CD4-positive, CD25-positive, alpha-beta regulatory T cell (primary cell): Measurements from ENCODE around the gene MRPS10. TPM values are rescaled to one million over a fixed set of nuclear protein-coding genes. Genes with fewer than 3 reads are reported as not detected.

Experiments
- ATAC-seq, 2 donors: fragments of 150-1000 bp; cut with Tn5 transposase; one replicate each; pipeline ENCODE4 v1.10.0; 2021; ENCODE audit warnings: low read depth in 2 of 2, moderate number of reproducible peaks in 2 of 2, moderate library complexity in 1 of 2
- DNase-seq, 3 donors: peaks; one replicate each; pipeline versions ENCODE4 v3.0.0 to v3.0.0-alpha.2; 2012 to 2022; ENCODE audit warnings: mixed read lengths in 1 of 3
- H3K27ac ChIP-seq: one replicate; pipeline ENCODE4 v1.7.0; 2013; ENCODE audit warnings: mild to moderate bottlenecking, low read length; ENCODE audit not compliant: insufficient read depth, poor library complexity, severe bottlenecking
- H3K27me3 ChIP-seq: one replicate; pipeline ENCODE4 v1.7.0; 2013; ENCODE audit warnings: low read length; ENCODE audit not compliant: control insufficient read depth, insufficient read depth
- H3K36me3 ChIP-seq: one replicate; pipeline ENCODE4 v1.7.0; 2013; ENCODE audit warnings: mild to moderate bottlenecking, low read length, moderate library complexity; ENCODE audit not compliant: control insufficient read depth, insufficient read depth
- H3K4me1 ChIP-seq: 2 replicates; pipeline ENCODE4 v1.7.0; 2013; ENCODE audit warnings: mild to moderate bottlenecking, low read length; ENCODE audit not compliant: insufficient read depth, control insufficient read depth, poor library complexity, severe bottlenecking
- H3K4me3 ChIP-seq: one replicate; pipeline ENCODE4 v1.7.0; 2013; ENCODE audit warnings: low read depth, mild to moderate bottlenecking, low read length, moderate library complexity
- H3K9me3 ChIP-seq, 2 experiments: 1 replicate in 1 of 2; 2 replicates in 1 of 2; pipeline ENCODE4 v1.7.0; 2013; ENCODE audit warnings: low read length in 2 of 2, mild to moderate bottlenecking in 1 of 2, moderate library complexity in 1 of 2; ENCODE audit not compliant: control insufficient read depth in 2 of 2
- H3K27ac Mint-ChIP-seq, 3 donors: one replicate each; pipeline ENCODE4 v1.8.0; 2020 to 2022; ENCODE audit warnings: mild to moderate bottlenecking in 3 of 3, mixed read lengths in 3 of 3, moderate library complexity in 2 of 3
- H3K27me3 Mint-ChIP-seq: one replicate; pipeline ENCODE4 v1.8.0; 2022; ENCODE audit warnings: mild to moderate bottlenecking, mixed read lengths
- H3K36me3 Mint-ChIP-seq: one replicate; pipeline ENCODE4 v1.8.0; 2020; ENCODE audit warnings: mixed read lengths
- H3K4me1 Mint-ChIP-seq, 4 donors: one replicate each; pipeline ENCODE4 v1.8.0; 2020 to 2022; ENCODE audit warnings: mixed read lengths in 4 of 4, mild to moderate bottlenecking in 1 of 4
- H3K4me3 Mint-ChIP-seq, 4 donors: one replicate each; pipeline ENCODE4 v1.8.0; 2020 to 2022; ENCODE audit warnings: mild to moderate bottlenecking in 4 of 4, mixed read lengths in 4 of 4, moderate library complexity in 3 of 4
- H3K9me3 Mint-ChIP-seq, 7 donors: one replicate each; pipeline ENCODE4 v1.8.0; 2020 to 2022; ENCODE audit warnings: mixed read lengths in 7 of 7, mild to moderate bottlenecking in 3 of 7, moderate library complexity in 2 of 7
- polyA plus RNA-seq, 4 donors: library from polyadenylated mRNA; unstranded; fragments of 300-500 nt; fragmentation: Illumina TruSeq; gene quantifications; one replicate each; pipeline ENCODE4 v1.2.3, GENCODE V29; 2021
- total RNA-seq: library from RNA; stranded (reverse); gene quantifications from one replicate; pipeline ENCODE4 v1.2.3, GENCODE V29; 2022

The MRPS10 gene
- total and polyA plus RNA-seq, 5 donors from 2014 or later, result 16.2 to 53.9 (median 45.9) TPM

DNA sequence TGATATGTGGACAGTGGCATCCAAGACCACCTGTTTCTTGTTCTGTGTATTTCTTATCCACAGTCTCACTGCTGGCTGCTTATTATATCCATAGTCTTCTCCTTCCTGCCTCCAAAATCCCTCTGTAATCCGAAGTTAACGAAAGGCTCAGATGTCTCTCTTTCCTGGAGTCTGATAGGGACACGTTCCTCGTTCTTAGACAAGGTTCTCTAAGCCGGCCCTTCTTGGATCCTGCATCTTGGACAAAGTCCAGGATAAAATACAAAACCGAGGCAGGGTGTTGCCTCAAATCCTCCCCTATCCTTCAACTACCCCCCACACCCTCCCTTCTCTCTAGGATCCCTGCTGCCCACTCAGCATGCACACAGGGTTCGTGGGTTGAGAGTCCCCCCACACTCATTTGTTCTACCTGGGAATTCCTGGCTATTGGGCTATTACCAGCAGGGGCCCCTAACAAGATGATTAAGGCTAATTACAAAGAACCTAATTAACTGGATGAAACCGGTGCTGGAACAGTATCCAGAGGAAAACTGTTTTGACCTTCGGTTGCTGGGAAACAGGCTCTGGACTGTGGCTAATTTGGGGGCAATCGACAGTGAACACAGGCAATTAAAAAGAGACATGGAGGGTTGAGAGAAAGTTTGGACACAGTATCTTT, 32.7 kb upstream of the MRPS10 start:
- peak overlapping the region in 1 of 3 donors; percentile 60 for H3K27ac Mint-ChIP-seq
- H3K4me1 Mint-ChIP-seq, result no peaks in the 10 kb centered on the region
- Histone ChIP-seq H3K4me1 (no peaks in the 10 kb centered on the region), H3K27ac (no peak overlapping the region), H3K27me3 (no peaks in the 10 kb centered on the region), H3K4me3 (no peak overlapping the region), H3K9me3 (no peaks in the 10 kb centered on the region), H3K36me3 (peaks cover 85% of the 10 kb centered on the region)
- H3K36me3 Mint-ChIP-seq, result peaks cover 68% of the 10 kb centered on the region
- DNase-seq (no peak), ATAC-seq (no peak)
- no peak overlapping the region for H3K4me3 Mint-ChIP-seq
- no peaks in the 10 kb centered on the region for H3K9me3 Mint-ChIP-seq
- H3K27me3 Mint-ChIP-seq, result no peaks in the 10 kb centered on the region

DNA sequence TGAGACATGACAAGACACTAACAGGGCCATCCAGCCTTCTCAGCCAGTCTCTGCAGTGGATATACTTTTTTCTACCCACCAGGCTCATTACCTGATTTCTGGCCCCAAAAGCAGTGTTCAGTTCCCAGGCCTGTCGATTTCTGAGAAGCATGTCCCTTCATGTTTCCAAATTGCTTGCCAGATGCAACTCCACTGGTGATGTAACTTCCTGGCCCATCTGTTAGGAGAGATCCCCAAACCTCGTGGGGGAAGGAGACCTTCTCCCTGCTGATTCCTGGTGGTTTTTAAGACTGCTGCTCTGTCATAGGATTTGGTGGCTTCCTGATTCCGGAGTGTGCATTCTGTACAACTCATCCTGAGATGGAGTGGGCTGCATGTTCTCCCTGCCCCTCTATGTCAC, 31.6 kb upstream of the MRPS10 start:
- Histone ChIP-seq H3K4me3 (no peak overlapping the region), H3K36me3 (peaks cover 82% of the 10 kb centered on the region), H3K27ac (no peak overlapping the region), H3K4me1 (no peaks in the 10 kb centered on the region), H3K27me3 (no peaks in the 10 kb centered on the region), H3K9me3 (no peaks in the 10 kb centered on the region)
- Mint-ChIP-seq H3K36me3 (peaks cover 66% of the 10 kb centered on the region), H3K4me1 (no peaks in the 10 kb centered on the region), H3K4me3 (no peak overlapping the region), H3K27ac (peak overlapping the region in 1 of 3 donors; percentile 51), H3K27me3 (no peaks in the 10 kb centered on the region), H3K9me3 (no peaks in the 10 kb centered on the region)
- DNase-seq, result no peak
- ATAC-seq, result no peak

DNA sequence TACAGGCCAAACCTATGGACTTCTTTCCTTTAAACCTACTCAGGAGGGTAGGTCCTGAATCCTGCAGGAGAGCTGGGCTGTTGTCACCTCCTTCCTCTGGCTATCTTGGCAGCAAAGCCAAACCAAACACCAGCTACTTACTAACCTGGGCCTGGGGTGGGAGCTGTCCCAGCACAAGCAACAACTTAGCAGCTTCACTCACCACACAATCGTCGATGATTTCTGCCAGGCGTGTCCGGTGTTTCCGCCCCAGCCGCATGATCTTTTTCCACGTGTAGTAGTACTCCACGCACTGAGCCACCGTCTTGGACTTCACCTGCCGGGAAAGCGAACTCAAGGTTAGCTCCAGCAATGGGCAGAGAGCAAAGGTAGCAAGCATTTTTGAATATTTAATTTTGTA, 25.4 kb upstream of the MRPS10 start:
- Histone ChIP-seq H3K36me3 (peaks cover 72% of the 10 kb centered on the region), H3K27ac (no peak overlapping the region), H3K4me3 (no peak overlapping the region), H3K9me3 (no peaks in the 10 kb centered on the region), H3K4me1 (no peaks in the 10 kb centered on the region), H3K27me3 (no peaks in the 10 kb centered on the region)
- H3K27me3 Mint-ChIP-seq, result no peaks in the 10 kb centered on the region
- ATAC-seq, result no peak
- H3K4me3 Mint-ChIP-seq, result no peak overlapping the region
- H3K4me1 Mint-ChIP-seq, result peaks cover 0 to 6% (median 2%) of the 10 kb centered on the region in 4 donors
- DNase-seq, result no peak
- peaks cover 59% of the 10 kb centered on the region for H3K36me3 Mint-ChIP-seq
- H3K27ac Mint-ChIP-seq, result no peak overlapping the region
- no peaks in the 10 kb centered on the region for H3K9me3 Mint-ChIP-seq

DNA sequence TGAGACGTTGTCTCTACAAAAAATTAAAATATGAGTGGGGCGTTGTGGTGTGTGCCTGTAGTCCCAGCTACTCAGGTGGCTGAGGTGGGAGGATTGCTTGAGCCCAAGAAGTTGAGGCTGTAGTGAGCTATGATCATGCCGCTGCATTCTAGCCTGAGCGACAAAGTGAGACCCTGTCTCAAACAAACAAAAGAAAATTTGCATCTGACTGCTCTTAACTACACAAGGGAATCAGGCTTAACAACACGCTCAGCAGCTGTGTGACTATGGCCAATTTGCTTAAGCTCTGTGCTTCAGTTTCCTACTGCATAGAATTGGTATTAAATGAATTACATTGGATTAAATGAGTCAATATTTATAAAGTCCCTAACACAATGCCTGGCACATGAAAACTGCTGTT, 24.3 kb upstream of the MRPS10 start:
- DNase-seq (no peak), ATAC-seq (no peak)
- no peaks in the 10 kb centered on the region for H3K4me1 ChIP-seq
- H3K9me3 Mint-ChIP-seq, result no peaks in the 10 kb centered on the region
- no peak overlapping the region for H3K4me3 Mint-ChIP-seq
- H3K27me3 ChIP-seq, result no peaks in the 10 kb centered on the region
- H3K9me3 ChIP-seq, result no peaks in the 10 kb centered on the region
- H3K27ac ChIP-seq, result no peak overlapping the region
- H3K4me3 ChIP-seq, result no peak overlapping the region
- peaks cover 0 to 6% (median 2%) of the 10 kb centered on the region in 4 donors for H3K4me1 Mint-ChIP-seq
- H3K36me3 Mint-ChIP-seq, result peaks cover 57% of the 10 kb centered on the region
- H3K27ac Mint-ChIP-seq, result peak overlapping the region in 1 of 3 donors; percentile 59
- no peaks in the 10 kb centered on the region for H3K27me3 Mint-ChIP-seq
- H3K36me3 ChIP-seq, result peaks cover 73% of the 10 kb centered on the region

DNA sequence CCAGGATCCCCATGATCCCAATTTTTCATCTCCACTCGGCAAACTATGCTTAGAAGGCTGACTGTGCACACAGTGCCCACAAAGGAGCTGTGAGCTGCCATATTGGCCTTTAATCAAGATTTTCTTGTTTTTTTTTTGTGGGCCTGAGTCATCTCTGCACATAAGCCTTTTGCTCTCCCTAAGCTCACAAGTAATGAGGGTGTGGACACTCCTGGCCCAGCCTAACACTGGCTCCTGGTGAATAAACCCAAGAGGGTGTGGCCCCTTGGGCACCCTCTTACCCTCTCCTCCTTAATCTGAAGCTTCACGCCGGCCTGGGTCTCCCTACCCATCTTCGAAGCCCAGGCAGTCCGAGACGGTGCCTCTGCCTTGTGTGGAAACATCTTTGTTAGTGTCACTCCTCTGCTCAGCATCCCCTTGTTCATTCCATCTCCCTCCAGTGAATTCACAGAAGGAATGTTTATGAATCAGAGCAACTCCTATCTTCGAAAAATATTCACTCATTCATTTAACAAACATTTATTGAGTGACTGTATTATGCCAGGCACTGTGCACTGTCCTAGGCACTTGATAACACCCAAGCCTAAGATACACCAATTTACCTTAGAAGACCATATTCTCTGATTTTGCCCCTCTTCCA, 22.2 kb upstream of the MRPS10 start:
- Mint-ChIP-seq H3K27me3 (no peaks in the 10 kb centered on the region), H3K9me3 (no peaks in the 10 kb centered on the region), H3K4me1 (peaks cover 0 to 6% (median 2%) of the 10 kb centered on the region in 4 donors), H3K36me3 (peaks cover 50% of the 10 kb centered on the region), H3K4me3 (no peak overlapping the region), H3K27ac (peak overlapping the region in 2 of 3 donors; percentile 55 to 66)
- H3K4me1 ChIP-seq, result no peaks in the 10 kb centered on the region
- no peak overlapping the region for H3K4me3 ChIP-seq
- H3K27me3 ChIP-seq, result no peaks in the 10 kb centered on the region
- no peaks in the 10 kb centered on the region for H3K9me3 ChIP-seq
- ATAC-seq, result no peak
- no peak overlapping the region for H3K27ac ChIP-seq
- peaks cover 76% of the 10 kb centered on the region for H3K36me3 ChIP-seq
- DNase-seq, result no peak

DNA sequence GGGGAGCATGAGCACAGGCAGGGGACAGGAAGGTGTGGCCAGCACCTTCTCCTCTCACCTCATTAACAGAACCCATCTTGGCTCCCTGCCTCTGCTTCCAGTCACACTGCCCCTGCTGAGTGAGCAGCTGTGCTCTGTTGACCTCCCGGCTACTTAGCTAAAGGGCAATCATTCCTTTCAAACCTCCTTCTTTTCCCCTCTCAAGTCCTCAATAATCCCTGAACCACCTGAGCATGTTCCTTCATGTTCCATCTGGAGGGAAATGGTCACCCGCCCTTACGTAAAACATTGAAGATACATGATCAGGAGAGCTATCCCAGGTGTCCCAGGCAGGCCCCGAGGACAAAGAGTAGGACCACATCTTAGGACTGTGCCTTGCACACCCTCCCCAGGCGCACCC, 21.7 kb upstream of the MRPS10 start:
- Histone ChIP-seq H3K36me3 (peaks cover 74% of the 10 kb centered on the region), H3K9me3 (no peaks in the 10 kb centered on the region), H3K4me3 (no peak overlapping the region), H3K27ac (no peak overlapping the region), H3K27me3 (no peaks in the 10 kb centered on the region), H3K4me1 (no peaks in the 10 kb centered on the region)
- no peak overlapping the region for H3K4me3 Mint-ChIP-seq
- H3K36me3 Mint-ChIP-seq, result peaks cover 46% of the 10 kb centered on the region
- H3K4me1 Mint-ChIP-seq, result peaks cover 0 to 6% (median 2%) of the 10 kb centered on the region in 4 donors
- no peaks in the 10 kb centered on the region for H3K27me3 Mint-ChIP-seq
- no peak for ATAC-seq
- H3K27ac Mint-ChIP-seq, result peak overlapping the region in 1 of 3 donors; percentile 31
- no peaks in the 10 kb centered on the region for H3K9me3 Mint-ChIP-seq
- no peak for DNase-seq

DNA sequence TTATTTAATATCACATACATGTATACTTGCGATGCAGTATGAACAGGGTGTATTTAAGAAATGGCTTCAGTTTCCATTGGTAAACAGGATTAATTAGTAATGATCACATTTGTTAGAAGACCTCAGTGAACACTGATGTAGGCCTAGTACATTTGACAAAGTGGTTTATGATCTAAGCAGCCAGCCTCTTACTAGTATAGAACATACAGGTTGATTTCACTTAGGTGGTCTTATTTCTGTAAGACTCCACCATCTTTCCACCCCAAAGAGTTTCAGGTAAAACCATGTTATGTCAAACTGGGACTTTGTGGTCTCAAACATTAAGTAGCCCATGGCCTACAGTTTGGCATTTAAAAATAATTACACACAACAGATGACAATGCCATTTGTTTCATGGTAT, 20.2 kb upstream of the MRPS10 start:
- Mint-ChIP-seq H3K4me1 (peaks cover 0 to 6% (median 2%) of the 10 kb centered on the region in 4 donors), H3K27me3 (no peaks in the 10 kb centered on the region), H3K9me3 (no peaks in the 10 kb centered on the region), H3K27ac (peak overlapping the region in 2 of 3 donors; percentile 21 to 66), H3K4me3 (no peak overlapping the region), H3K36me3 (peaks cover 44% of the 10 kb centered on the region)
- Histone ChIP-seq H3K4me3 (no peak overlapping the region), H3K27ac (no peak overlapping the region), H3K9me3 (no peaks in the 10 kb centered on the region), H3K4me1 (no peaks in the 10 kb centered on the region), H3K36me3 (peaks cover 74% of the 10 kb centered on the region), H3K27me3 (no peaks in the 10 kb centered on the region)
- no peak for DNase-seq
- no peak for ATAC-seq
